Astrocyte (in vitro differentiated cells and primary cell): Measurements from ENCODE around the gene ZFR2.

ENCODE experiments used
- EZH2 ChIP-seq: IDR thresholded peaks from 2 replicates; pipeline ENCODE4 v1.6.1; 2012; ENCODE audit warnings: mild to moderate bottlenecking, low read length, inconsistent platforms; ENCODE audit not compliant: insufficient read depth
- TF ChIP-seq, protein P1 (sequence below): IDR thresholded peaks from 2 replicates; pipeline ENCODE4 v1.5.1; 2011; ENCODE audit warnings: low read depth, mild to moderate bottlenecking, inconsistent platforms, low read length, moderate library complexity; ENCODE audit not compliant: insufficient read depth

DNA sequence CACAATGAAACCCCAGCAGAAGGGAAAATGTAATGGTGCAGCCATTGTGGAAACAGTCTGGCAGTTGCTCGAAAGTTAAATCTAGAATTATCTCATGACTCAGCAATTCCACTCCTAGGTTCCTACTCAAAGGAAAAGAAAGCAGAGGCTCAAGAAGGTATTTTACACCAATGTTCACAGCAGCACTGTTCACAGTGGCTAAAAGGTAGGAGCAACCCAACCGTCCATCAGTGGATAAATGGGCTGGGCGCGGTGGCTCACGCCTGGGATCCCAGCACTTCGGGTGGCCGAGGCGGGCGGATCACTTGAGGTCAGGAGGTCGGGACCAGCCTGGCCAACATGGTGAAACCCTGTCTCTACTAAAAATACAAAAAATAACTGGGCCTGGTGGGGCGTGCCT lies 25.9 kb downstream of the ZFR2 start:
- TF ChIP-seq, protein P1, sequence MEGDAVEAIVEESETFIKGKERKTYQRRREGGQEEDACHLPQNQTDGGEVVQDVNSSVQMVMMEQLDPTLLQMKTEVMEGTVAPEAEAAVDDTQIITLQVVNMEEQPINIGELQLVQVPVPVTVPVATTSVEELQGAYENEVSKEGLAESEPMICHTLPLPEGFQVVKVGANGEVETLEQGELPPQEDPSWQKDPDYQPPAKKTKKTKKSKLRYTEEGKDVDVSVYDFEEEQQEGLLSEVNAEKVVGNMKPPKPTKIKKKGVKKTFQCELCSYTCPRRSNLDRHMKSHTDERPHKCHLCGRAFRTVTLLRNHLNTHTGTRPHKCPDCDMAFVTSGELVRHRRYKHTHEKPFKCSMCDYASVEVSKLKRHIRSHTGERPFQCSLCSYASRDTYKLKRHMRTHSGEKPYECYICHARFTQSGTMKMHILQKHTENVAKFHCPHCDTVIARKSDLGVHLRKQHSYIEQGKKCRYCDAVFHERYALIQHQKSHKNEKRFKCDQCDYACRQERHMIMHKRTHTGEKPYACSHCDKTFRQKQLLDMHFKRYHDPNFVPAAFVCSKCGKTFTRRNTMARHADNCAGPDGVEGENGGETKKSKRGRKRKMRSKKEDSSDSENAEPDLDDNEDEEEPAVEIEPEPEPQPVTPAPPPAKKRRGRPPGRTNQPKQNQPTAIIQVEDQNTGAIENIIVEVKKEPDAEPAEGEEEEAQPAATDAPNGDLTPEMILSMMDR, result no peak
- TF ChIP-seq EZH2, result no peak
